ENCODE measurements around the gene BLACAT1. TPM values are rescaled to one million over a fixed set of nuclear protein-coding genes. Genes with fewer than 3 reads are reported as not detected.
A peak's percentile ranks its signal among the peaks of the same experiment; 100 is the strongest.

BLACAT1 gene
- total RNA-seq, 1 donor from 2014 or later: 13.9 TPM

GRCh38 chr1:205456383-205456867 is 580 bp upstream of the BLACAT1 start:
- no peak for TF ChIP-seq EZH2phosphoT487 (IDR thresholded peaks at IDR 0.05)
- TF ChIP-seq, protein P1, sequence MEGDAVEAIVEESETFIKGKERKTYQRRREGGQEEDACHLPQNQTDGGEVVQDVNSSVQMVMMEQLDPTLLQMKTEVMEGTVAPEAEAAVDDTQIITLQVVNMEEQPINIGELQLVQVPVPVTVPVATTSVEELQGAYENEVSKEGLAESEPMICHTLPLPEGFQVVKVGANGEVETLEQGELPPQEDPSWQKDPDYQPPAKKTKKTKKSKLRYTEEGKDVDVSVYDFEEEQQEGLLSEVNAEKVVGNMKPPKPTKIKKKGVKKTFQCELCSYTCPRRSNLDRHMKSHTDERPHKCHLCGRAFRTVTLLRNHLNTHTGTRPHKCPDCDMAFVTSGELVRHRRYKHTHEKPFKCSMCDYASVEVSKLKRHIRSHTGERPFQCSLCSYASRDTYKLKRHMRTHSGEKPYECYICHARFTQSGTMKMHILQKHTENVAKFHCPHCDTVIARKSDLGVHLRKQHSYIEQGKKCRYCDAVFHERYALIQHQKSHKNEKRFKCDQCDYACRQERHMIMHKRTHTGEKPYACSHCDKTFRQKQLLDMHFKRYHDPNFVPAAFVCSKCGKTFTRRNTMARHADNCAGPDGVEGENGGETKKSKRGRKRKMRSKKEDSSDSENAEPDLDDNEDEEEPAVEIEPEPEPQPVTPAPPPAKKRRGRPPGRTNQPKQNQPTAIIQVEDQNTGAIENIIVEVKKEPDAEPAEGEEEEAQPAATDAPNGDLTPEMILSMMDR (IDR thresholded peaks at IDR 0.05): peak; percentile 35
- no peak for TF ChIP-seq EZH2 (IDR thresholded peaks at IDR 0.05)
- Histone ChIP-seq H3K27me3 (peaks cover under 1% of the 10 kb centered on the region), H3K4me1 (peaks cover 52% of the 10 kb centered on the region), H2AFZ (replicated peaks) (no peak overlapping the region), H3K4me3 (peak overlapping the region; percentile 85), H3K9me3 (ENCODE audit: low read depth) (no peaks in the 10 kb centered on the region), H4K20me1 (ENCODE audit: low read depth) (peaks cover 60% of the 10 kb centered on the region), H3K36me3 (no peaks in the 10 kb centered on the region), H3K79me2 (ENCODE audit: low read depth) (peaks cover 41% of the 10 kb centered on the region), H3K9ac (peak overlapping the region; percentile 29), H3F3A (ENCODE audit: low read depth) (peaks cover 84% of the 10 kb centered on the region), H3K27ac (peak overlapping the region; percentile 81), H3K4me2 (peak overlapping the region; percentile 86)
- no peaks in the 10 kb centered on the region for H3K9me3 Mint-ChIP-seq
- peaks cover 46% of the 10 kb centered on the region for H3K4me1 Mint-ChIP-seq
- peaks cover 5% of the 10 kb centered on the region for H3K36me3 Mint-ChIP-seq
- H3K27ac Mint-ChIP-seq: peak overlapping the region; percentile 88
- peaks cover 14% of the 10 kb centered on the region for H3K27me3 Mint-ChIP-seq (ENCODE audit: insufficient read depth, low read depth)
- peak; percentile 72 for DNase-seq (ENCODE audit: low spot score)
- peak overlapping the region; percentile 95 for H3K4me3 Mint-ChIP-seq

- peak; percentile 83 for DNase-seq (ENCODE audit: low spot score)
- Histone ChIP-seq H3K9ac (no peak overlapping the region), H3K4me1 (peaks cover 63% of the 10 kb centered on the region), H2AFZ (replicated peaks) (no peak overlapping the region), H4K20me1 (ENCODE audit: low read depth) (peaks cover 72% of the 10 kb centered on the region), H3K27ac (peak overlapping the region; percentile 28), H3K36me3 (no peaks in the 10 kb centered on the region), H3F3A (ENCODE audit: low read depth) (peaks cover 91% of the 10 kb centered on the region), H3K9me3 (ENCODE audit: low read depth) (no peaks in the 10 kb centered on the region), H3K4me2 (peak overlapping the region; percentile 86), H3K27me3 (no peaks in the 10 kb centered on the region), H3K4me3 (peak overlapping the region; percentile 85), H3K79me2 (ENCODE audit: low read depth) (peaks cover 50% of the 10 kb centered on the region)
- H3K36me3 Mint-ChIP-seq: peaks cover 5% of the 10 kb centered on the region
- peaks cover 61% of the 10 kb centered on the region for H3K4me1 Mint-ChIP-seq
- TF ChIP-seq EZH2phosphoT487 (IDR thresholded peaks at IDR 0.05): no peak
- TF ChIP-seq, protein P1 (IDR thresholded peaks at IDR 0.05): peak; percentile 56
- H3K4me3 Mint-ChIP-seq: peak overlapping the region; percentile 95
- no peaks in the 10 kb centered on the region for H3K9me3 Mint-ChIP-seq
- H3K27ac Mint-ChIP-seq: peak overlapping the region; percentile 65
- peaks cover 15% of the 10 kb centered on the region for H3K27me3 Mint-ChIP-seq (ENCODE audit: insufficient read depth, low read depth)
These were observed 926 bp downstream of the BLACAT1 start for GRCh38 chr1:205454903-205455335.

DNA sequence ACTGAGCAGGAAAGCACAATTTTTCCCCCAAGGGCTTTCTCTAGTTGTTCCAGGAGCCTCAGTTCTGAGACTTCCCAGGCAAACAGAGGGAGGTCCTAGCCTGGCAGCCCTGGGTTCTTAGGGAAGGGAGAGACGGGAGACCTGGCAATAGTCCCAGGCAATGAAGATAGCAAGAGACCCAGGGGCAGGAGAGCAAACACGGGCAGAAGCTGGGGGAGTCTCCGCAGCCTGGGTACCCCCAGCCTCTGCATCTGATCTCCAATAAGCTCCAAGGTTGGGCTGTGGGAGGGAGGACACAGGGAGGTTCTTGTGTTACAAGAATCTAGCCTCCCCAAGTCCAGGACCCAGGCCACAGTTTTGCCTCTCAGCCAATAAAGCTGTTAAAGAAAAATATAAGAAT is 2.4 kb downstream of the BLACAT1 start:
- Mint-ChIP-seq H3K27me3 (ENCODE audit: insufficient read depth, low read depth) (peaks cover 13% of the 10 kb centered on the region), H3K36me3 (peaks cover 5% of the 10 kb centered on the region), H3K4me3 (peak overlapping the region; percentile 95), H3K27ac (peak overlapping the region; percentile 13), H3K4me1 (peaks cover 67% of the 10 kb centered on the region), H3K9me3 (no peaks in the 10 kb centered on the region)
- Histone ChIP-seq H3F3A (ENCODE audit: low read depth) (peaks cover 91% of the 10 kb centered on the region), H3K4me1 (peaks cover 70% of the 10 kb centered on the region), H3K9me3 (ENCODE audit: low read depth) (no peaks in the 10 kb centered on the region), H3K4me2 (peak overlapping the region; percentile 86), H3K27me3 (no peaks in the 10 kb centered on the region), H3K27ac (peak overlapping the region; percentile 87), H2AFZ (replicated peaks) (no peak overlapping the region), H3K36me3 (no peaks in the 10 kb centered on the region), H3K79me2 (ENCODE audit: low read depth) (peaks cover 50% of the 10 kb centered on the region), H4K20me1 (ENCODE audit: low read depth) (peaks cover 72% of the 10 kb centered on the region), H3K9ac (no peak overlapping the region), H3K4me3 (peak overlapping the region; percentile 85)
- no peak for DNase-seq (ENCODE audit: low spot score)
- TF ChIP-seq EZH2 (IDR thresholded peaks at IDR 0.05): no peak
- no peak for TF ChIP-seq EZH2phosphoT487 (IDR thresholded peaks at IDR 0.05)
- TF ChIP-seq, protein P1 (IDR thresholded peaks at IDR 0.05): no peak
